LoVo (cell line): ENCODE data around the gene TRAP1.

Experiments used
- DNase-seq: peaks from one replicate; pipeline ENCODE4 v3.0.0-alpha.2; 2016; ENCODE audit warnings: low spot score

TRAP1 gene

GRCh38 chr16:3651461-3652372, 65.6 kb downstream of the TRAP1 start:
- no peak for DNase-seq

GRCh38 chr16:3650631-3651265, 66.6 kb downstream of the TRAP1 start:
- no peak for DNase-seq

- DNase-seq: peak; percentile 92
These were observed 70.9 kb downstream of the TRAP1 start for GRCh38 chr16:3646348-3646920.

- no peak for DNase-seq
These were observed 71.6 kb downstream of the TRAP1 start for GRCh38 chr16:3645504-3646347.

GRCh38 chr16:3645108-3645503, 72.2 kb downstream of the TRAP1 start:
- DNase-seq: no peak

GRCh38 chr16:3643095-3643730, 74.1 kb downstream of the TRAP1 start:
- DNase-seq: no peak

- no peak for DNase-seq
These were observed 74.8 kb downstream of the TRAP1 start for GRCh38 chr16:3642397-3643094.

- DNase-seq: no peak
These were observed 75.4 kb downstream of the TRAP1 start for GRCh38 chr16:3641801-3642396.

- no peak for DNase-seq
These were observed 76.5 kb downstream of the TRAP1 start for GRCh38 chr16:3640632-3641501.

- DNase-seq: no peak
These were observed 77.1 kb downstream of the TRAP1 start for GRCh38 chr16:3640207-3640606.

GRCh38 chr16:3638916-3639644, 78.2 kb downstream of the TRAP1 start:
- no peak for DNase-seq

GRCh38 chr16:3637371-3637923, 79.9 kb downstream of the TRAP1 start:
- DNase-seq: peak; percentile 36

- DNase-seq: no peak
These were observed 91.2 kb downstream of the TRAP1 start for GRCh38 chr16:3625911-3626732.

- DNase-seq: no peak
These were observed 92.0 kb downstream of the TRAP1 start for GRCh38 chr16:3625331-3625730.

- DNase-seq: no peak
These were observed 93.7 kb downstream of the TRAP1 start for GRCh38 chr16:3623642-3624041.

GRCh38 chr16:3618769-3619141, 98.6 kb downstream of the TRAP1 start:
- DNase-seq: peak; percentile 75
